Smooth muscle cell (in vitro differentiated cells): ENCODE data around the gene EFNB2. TPM values are rescaled to one million over a fixed set of nuclear protein-coding genes. Genes with fewer than 3 reads are reported as not detected.

Experiments used
- DNase-seq: peaks from one replicate; lab custom pipeline; 2025; ENCODE audit not compliant: unreplicated experiment; lab: John Stamatoyannopoulos, UW
- H2AFZ ChIP-seq: fragments of 200-600 bp; sonication (generic); 2 replicates; pipeline ENCODE4 v1.6.0; 2016; ENCODE audit warnings: antibody characterized with exemption, low read depth, mild to moderate bottlenecking
- H3F3A ChIP-seq: fragments of 200-600 bp; sonication (generic); 2 replicates; pipeline ENCODE4 v1.6.0; 2017; ENCODE audit warnings: antibody characterized with exemption, low read depth
- H3K27ac ChIP-seq: fragments of 200-600 bp; sonication (generic); 2 replicates; pipeline ENCODE4 v1.5.1; 2016; ENCODE audit warnings: low read depth, mild to moderate bottlenecking
- H3K27me3 ChIP-seq: fragments of 200-600 bp; sonication (generic); 2 replicates; pipeline ENCODE4 v1.6.1; 2016; ENCODE audit warnings: low read depth, mild to moderate bottlenecking
- H3K36me3 ChIP-seq: fragments of 200-600 bp; sonication (generic); 2 replicates; pipeline ENCODE4 v1.5.1; 2016; ENCODE audit warnings: low read depth
- H3K4me1 ChIP-seq: fragments of 200-600 bp; sonication (generic); 2 replicates; pipeline ENCODE4 v1.5.1; 2016; ENCODE audit warnings: low read depth
- H3K4me2 ChIP-seq: fragments of 200-600 bp; sonication (generic); 2 replicates; pipeline ENCODE4 v1.6.0; 2016; ENCODE audit warnings: mild to moderate bottlenecking
- H3K4me3 ChIP-seq: fragments of 200-600 bp; sonication (generic); 2 replicates; pipeline ENCODE4 v1.5.1; 2016; ENCODE audit warnings: mild to moderate bottlenecking
- H3K79me2 ChIP-seq: fragments of 200-600 bp; sonication (generic); 2 replicates; pipeline ENCODE4 v1.6.0; 2016; ENCODE audit warnings: low read depth, mild to moderate bottlenecking
- H3K9ac ChIP-seq: fragments of 200-600 bp; sonication (generic); 2 replicates; pipeline ENCODE4 v1.6.0; 2016; ENCODE audit warnings: low read depth
- H3K9me3 ChIP-seq: fragments of 200-600 bp; sonication (generic); replicated peaks from 2 replicates; pipeline ENCODE4 v1.5.1; 2016; ENCODE audit warnings: low read depth
- H4K20me1 ChIP-seq: fragments of 200-600 bp; sonication (generic); 2 replicates; pipeline ENCODE4 v1.6.0; 2016; ENCODE audit warnings: low read depth
- WGBS: methylation state at CpG from one replicate; pipeline ENCODE4 v1.1.7; 2016; ENCODE audit warnings: low lambda C conversion rate; 5-methylcytosine and 5-hydroxymethylcytosine counted together
- polyA plus RNA-seq: library from polyadenylated mRNA; unstranded; fragments of >200 nt; fragmentation: Nextera tagmentation; extraction: Ambion mirVana; gene quantifications from 2 replicates; pipeline ENCODE4 v1.2.1, GENCODE V29; 2016
- total RNA-seq: library from RNA; depleted of rRNA; stranded (reverse); fragments of >200 nt; gene quantifications from 2 replicates; pipeline ENCODE4 v1.2.3, GENCODE V29; 2014
- TF ChIP-seq, protein P1 (sequence below): fragments of 200-600 bp; sonication (generic); IDR thresholded peaks from 2 replicates; pipeline ENCODE4 v1.5.1; 2017; ENCODE audit warnings: borderline replicate concordance, mild to moderate bottlenecking, antibody characterized with exemption; ENCODE audit not compliant: insufficient read depth, poor library complexity, severe bottlenecking

Gene EFNB2
- total and polyA plus RNA-seq, 2 experiments from 2014 or later = 15.5 to 42.0 TPM

DNA sequence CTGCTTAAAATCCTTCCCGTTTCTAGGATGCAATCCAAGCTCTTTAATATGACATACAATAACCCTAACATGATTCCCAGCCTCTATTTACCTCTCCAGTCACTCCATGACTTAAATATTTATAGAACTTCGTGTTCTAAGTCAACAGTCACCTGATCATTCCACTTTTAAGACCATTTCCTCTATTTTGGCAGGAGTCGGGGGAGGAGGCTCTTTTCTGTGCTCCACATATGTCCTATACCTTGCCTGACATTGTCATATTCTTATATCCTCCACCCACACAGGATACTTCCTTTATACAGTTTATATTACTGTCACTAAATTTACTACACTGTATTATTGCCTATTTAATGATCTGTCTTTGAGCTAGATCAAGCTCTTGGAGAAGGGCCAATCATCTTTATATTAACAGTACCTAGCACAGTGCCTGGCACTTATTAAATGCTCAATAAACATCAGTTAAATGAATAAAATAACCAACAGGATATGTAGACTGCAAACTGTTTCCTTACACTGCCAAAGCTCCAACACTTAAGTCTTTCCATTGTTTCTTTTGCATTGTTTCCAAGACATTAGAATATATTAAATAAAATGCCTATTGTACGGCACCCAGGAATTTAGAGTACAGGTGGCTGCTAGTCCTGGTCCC, 29.8 kb upstream of the EFNB2 start:
- peaks cover 69% of the 10 kb centered on the region for H4K20me1 ChIP-seq
- H2AFZ ChIP-seq = no peak overlapping the region
- H3K9ac ChIP-seq = no peak overlapping the region
- no peaks in the 10 kb centered on the region for H3K27me3 ChIP-seq
- H3K79me2 ChIP-seq = peaks cover 80% of the 10 kb centered on the region
- no peak for DNase-seq
- no peaks in the 10 kb centered on the region for H3K9me3 ChIP-seq
- no peak overlapping the region for H3K27ac ChIP-seq
- peak overlapping the region; percentile 81 for H3K4me3 ChIP-seq
- peak overlapping the region; percentile 90 for H3K4me2 ChIP-seq
- 66% methylated on average over 4 of the region's 4 CpGs for WGBS
- no peaks in the 10 kb centered on the region for H3F3A ChIP-seq
- H3K4me1 ChIP-seq = peaks cover 60% of the 10 kb centered on the region
- TF ChIP-seq, protein P1, sequence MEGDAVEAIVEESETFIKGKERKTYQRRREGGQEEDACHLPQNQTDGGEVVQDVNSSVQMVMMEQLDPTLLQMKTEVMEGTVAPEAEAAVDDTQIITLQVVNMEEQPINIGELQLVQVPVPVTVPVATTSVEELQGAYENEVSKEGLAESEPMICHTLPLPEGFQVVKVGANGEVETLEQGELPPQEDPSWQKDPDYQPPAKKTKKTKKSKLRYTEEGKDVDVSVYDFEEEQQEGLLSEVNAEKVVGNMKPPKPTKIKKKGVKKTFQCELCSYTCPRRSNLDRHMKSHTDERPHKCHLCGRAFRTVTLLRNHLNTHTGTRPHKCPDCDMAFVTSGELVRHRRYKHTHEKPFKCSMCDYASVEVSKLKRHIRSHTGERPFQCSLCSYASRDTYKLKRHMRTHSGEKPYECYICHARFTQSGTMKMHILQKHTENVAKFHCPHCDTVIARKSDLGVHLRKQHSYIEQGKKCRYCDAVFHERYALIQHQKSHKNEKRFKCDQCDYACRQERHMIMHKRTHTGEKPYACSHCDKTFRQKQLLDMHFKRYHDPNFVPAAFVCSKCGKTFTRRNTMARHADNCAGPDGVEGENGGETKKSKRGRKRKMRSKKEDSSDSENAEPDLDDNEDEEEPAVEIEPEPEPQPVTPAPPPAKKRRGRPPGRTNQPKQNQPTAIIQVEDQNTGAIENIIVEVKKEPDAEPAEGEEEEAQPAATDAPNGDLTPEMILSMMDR = no peak
- no peaks in the 10 kb centered on the region for H3K36me3 ChIP-seq

- 96% methylated on average over 1 of the region's 1 CpG for WGBS
- no peaks in the 10 kb centered on the region for H3K9me3 ChIP-seq
- peaks cover 98% of the 10 kb centered on the region for H4K20me1 ChIP-seq
- peak overlapping the region; percentile 32 for H3K4me2 ChIP-seq
- peaks cover 62% of the 10 kb centered on the region for H3K4me1 ChIP-seq
- H3F3A ChIP-seq = no peaks in the 10 kb centered on the region
- DNase-seq = no peak
- peak overlapping the region; percentile 35 for H3K9ac ChIP-seq
- TF ChIP-seq, protein P1 = no peak
- H3K4me3 ChIP-seq = no peak overlapping the region
- H3K36me3 ChIP-seq = peaks cover 5% of the 10 kb centered on the region
- H3K27me3 ChIP-seq = no peaks in the 10 kb centered on the region
- peaks cover 100% of the 10 kb centered on the region for H3K79me2 ChIP-seq
- no peak overlapping the region for H2AFZ ChIP-seq
- peak overlapping the region; percentile 45 for H3K27ac ChIP-seq
Observed at GRCh38 chr13:106562301-106562700, 26.8 kb upstream of the EFNB2 start.

GRCh38 chr13:106561551-106562170, 26.2 kb upstream of the EFNB2 start:
- H3K79me2 ChIP-seq = peaks cover 100% of the 10 kb centered on the region
- H4K20me1 ChIP-seq = peaks cover 100% of the 10 kb centered on the region
- TF ChIP-seq, protein P1 = no peak
- H2AFZ ChIP-seq = no peak overlapping the region
- no peaks in the 10 kb centered on the region for H3F3A ChIP-seq
- WGBS = 41% methylated on average over 6 of the region's 6 CpGs
- peak overlapping the region; percentile 35 for H3K9ac ChIP-seq
- H3K27me3 ChIP-seq = no peaks in the 10 kb centered on the region
- H3K36me3 ChIP-seq = peaks cover 9% of the 10 kb centered on the region
- peaks cover 61% of the 10 kb centered on the region for H3K4me1 ChIP-seq
- DNase-seq = no peak
- no peaks in the 10 kb centered on the region for H3K9me3 ChIP-seq
- peak overlapping the region; percentile 45 for H3K27ac ChIP-seq
- H3K4me3 ChIP-seq = no peak overlapping the region
- peak overlapping the region; percentile 32 for H3K4me2 ChIP-seq

DNA sequence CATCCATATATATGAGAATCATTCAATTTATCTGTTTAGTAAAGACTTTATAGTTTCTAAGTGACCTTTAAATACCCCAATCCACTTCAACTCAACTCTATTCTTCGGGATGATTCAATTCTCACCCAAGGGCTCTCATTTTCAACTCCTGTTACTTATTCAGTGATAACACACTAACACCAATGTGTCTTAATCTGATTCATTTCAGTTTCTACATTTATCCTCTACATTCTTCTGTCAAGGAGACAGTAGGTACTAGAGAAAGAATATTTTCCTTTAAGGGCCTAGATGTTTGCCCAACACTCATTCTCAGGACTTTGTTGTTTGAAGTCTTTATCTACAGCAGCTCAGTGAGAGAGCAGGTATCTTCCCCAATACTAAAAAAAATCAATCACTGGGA, 25.4 kb upstream of the EFNB2 start:
- Histone ChIP-seq H3K79me2 (peaks cover 100% of the 10 kb centered on the region), H3K27me3 (no peaks in the 10 kb centered on the region), H3K4me1 (peaks cover 54% of the 10 kb centered on the region), H3K9ac (no peak overlapping the region), H4K20me1 (peaks cover 100% of the 10 kb centered on the region), H3K27ac (peak overlapping the region; percentile 5), H3K4me2 (no peak overlapping the region), H2AFZ (no peak overlapping the region), H3F3A (no peaks in the 10 kb centered on the region), H3K36me3 (peaks cover 13% of the 10 kb centered on the region), H3K9me3 (no peaks in the 10 kb centered on the region), H3K4me3 (no peak overlapping the region)
- 95% methylated on average over 1 of the region's 1 CpG for WGBS
- TF ChIP-seq, protein P1 = no peak
- no peak for DNase-seq
